Measurements from ENCODE around the gene VWF. TPM values are rescaled to one million over a fixed set of nuclear protein-coding genes. Genes with fewer than 3 reads are reported as not detected.

Gene VWF
- total and polyA plus RNA-seq, 10 of the 15 experiments (the other 5 are each of a cell fraction or from before 2014, with no cell fraction given): 0.08 to 0.23 TPM; not detected in 8

GRCh38 chr12:6078398-6079096 lies 45.9 kb downstream of the VWF start (continued):
- TF ChIP-seq CTCF (IDR thresholded peaks at IDR 0.05 in 2 of 3, conservative IDR thresholded peaks at IDR 0.05 in 1 of 3; ENCODE audit: control insufficient read depth in 2 of 3, extremely low read depth in 1 of 3, insufficient read depth in 1 of 3, low read depth in 3 of 3, low read length in 3 of 3) (no peak), BHLHE40 (IDR thresholded peaks at IDR 0.05; ENCODE audit: borderline replicate concordance in 1 of 2, low read depth in 2 of 2, low read length in 1 of 2) (peak in 1 of 2 experiments; percentile 22; a peak in 1 of 4 replicates), RAD51 (IDR thresholded peaks at IDR 0.05) (no peak), IKZF2 (IDR thresholded peaks at IDR 0.05) (peak in 1 of 2 experiments; percentile 27; a peak in 1 of 4 replicates), RB1 (IDR thresholded peaks at IDR 0.05; ENCODE audit: borderline replicate concordance) (no peak), RELB (IDR thresholded peaks at IDR 0.05; ENCODE audit: low read depth) (no peak)

GRCh38 chr12:6077692-6078083 lies 46.8 kb downstream of the VWF start:
- Histone ChIP-seq H3K4me1 (ENCODE audit: control insufficient read depth, insufficient read depth, low read length) (no peaks in the 10 kb centered on the region), H3K36me3 (ENCODE audit: control insufficient read depth in 2 of 2, insufficient read depth in 2 of 2, low read length in 1 of 2) (no peaks in the 10 kb centered on the region), H3K27me3 (replicated peaks in 1 of 2; ENCODE audit: control insufficient read depth in 2 of 2, insufficient read depth in 2 of 2, low read length in 1 of 2) (peaks cover 13% of the 10 kb centered on the region in 2 experiments), H4K20me1 (ENCODE audit: control insufficient read depth, insufficient read depth) (no peaks in the 10 kb centered on the region), H3K9me3 (replicated peaks; ENCODE audit: control insufficient read depth, insufficient read depth, low read length) (no peaks in the 10 kb centered on the region), H3K27ac (ENCODE audit: control insufficient read depth, insufficient read depth) (no peak overlapping the region), H3K9ac (ENCODE audit: control insufficient read depth, insufficient read depth, low read length) (no peak overlapping the region), H3K4me3 (no peak overlapping the region), H3K4me2 (ENCODE audit: control insufficient read depth, insufficient read depth) (no peak overlapping the region), H3K79me2 (ENCODE audit: control insufficient read depth, insufficient read depth, low read length) (no peaks in the 10 kb centered on the region), H2AFZ (ENCODE audit: control insufficient read depth, low read depth, low read length) (no peak overlapping the region)
- 36% methylated on average over 6 of the region's 6 CpGs for WGBS (ENCODE audit: insufficient coverage, insufficient replicate concordance, low lambda C conversion rate, missing lambda C conversion rate)
- ChIA-PET POLR2A (interaction anchor here (0.5 to 0.6 kb wide), 2 partner anchors 11 to 498 kb away, joined by 3 to 4 read pairs; no protein-coding TSS in a partner anchor), RAD21 (ENCODE audit: unreplicated experiment) (no interaction called here), SMC1A (ENCODE audit: uncharacterized antibody, unreplicated experiment) (no interaction called here), CTCF (interaction anchor here (1.2 kb wide), 1 partner anchor 207 kb away, joined by 4 read pairs; no protein-coding TSS in a partner anchor)
- BruUV-seq (replicated peaks): no TSS peak
- intact Hi-C loops (cut with micrococcal nuclease; ENCODE audit: unreplicated experiment): no loop called here
- DNase-seq (ENCODE audit: low read depth, low spot score): no peak
- in situ Hi-C loops (cut with MboI): no loop called here
- ATAC-seq: no peak
- no peak for FAIRE-seq
- TF ChIP-seq ZNF24 (IDR thresholded peaks at IDR 0.05): no peak
- TF ChIP-seq NKRF (conservative IDR thresholded peaks at IDR 0.05): no peak
- TF ChIP-seq CBX5 (IDR thresholded peaks at IDR 0.05; ENCODE audit: low read depth): no peak
- TF ChIP-seq HDAC6 (IDR thresholded peaks at IDR 0.05; ENCODE audit: unreplicated experiment): no peak
- no peak for TF ChIP-seq TCF7 (IDR thresholded peaks at IDR 0.05; ENCODE audit: borderline replicate concordance)
- no peak for TF ChIP-seq TAF1 (IDR thresholded peaks at IDR 0.05; ENCODE audit: borderline replicate concordance, low read depth, low read length)
- TF ChIP-seq MYC (IDR thresholded peaks at IDR 0.05; ENCODE audit: insufficient read depth, insufficient read length, insufficient replicate concordance, low read length, severe bottlenecking): no peak
- TF ChIP-seq ATF3 (IDR thresholded peaks at IDR 0.05; ENCODE audit: borderline replicate concordance, extremely low read depth, low read depth, low read length): no peak
- TF ChIP-seq ZNF274 (IDR thresholded peaks at IDR 0.05; ENCODE audit: insufficient read depth, insufficient read length): no peak
- TF ChIP-seq SMAD5 (IDR thresholded peaks at IDR 0.05; ENCODE audit: low read depth): no peak
- TF ChIP-seq RAD51 (IDR thresholded peaks at IDR 0.05): no peak
